Activated naive CD4-positive, alpha-beta T cell treated with Interleukin-2 at 50 U/mL for 16 hours (primary cell): ENCODE data around the gene DARS1.

ENCODE experiments used
- DNase-seq: peaks from one replicate; pipeline ENCODE4 v3.0.0-alpha.2; 2020

Gene DARS1

DNA sequence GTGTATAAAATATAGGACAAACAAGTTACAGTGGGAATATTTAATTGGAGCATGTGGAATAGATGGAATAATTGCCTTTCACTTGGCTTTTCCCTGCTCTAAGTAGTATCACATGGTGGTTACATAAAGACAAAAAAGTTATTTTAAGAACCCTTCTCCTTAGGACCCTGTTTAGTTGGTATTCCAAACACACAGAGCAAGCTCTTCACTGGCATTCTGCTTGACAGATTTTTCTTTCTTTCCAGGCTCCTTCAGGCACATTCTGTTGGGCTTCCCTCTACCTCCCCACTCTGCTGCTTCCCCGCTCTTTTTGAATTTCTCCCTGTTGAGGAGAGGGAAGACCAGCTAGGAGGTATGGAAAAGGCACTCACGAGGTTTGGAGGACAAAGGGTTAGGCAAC, 29.0 kb upstream of the DARS1 start:
- DNase-seq: no peak

GRCh38 chr2:136013955-136014354, 28.5 kb upstream of the DARS1 start:
- DNase-seq: no peak

DNA sequence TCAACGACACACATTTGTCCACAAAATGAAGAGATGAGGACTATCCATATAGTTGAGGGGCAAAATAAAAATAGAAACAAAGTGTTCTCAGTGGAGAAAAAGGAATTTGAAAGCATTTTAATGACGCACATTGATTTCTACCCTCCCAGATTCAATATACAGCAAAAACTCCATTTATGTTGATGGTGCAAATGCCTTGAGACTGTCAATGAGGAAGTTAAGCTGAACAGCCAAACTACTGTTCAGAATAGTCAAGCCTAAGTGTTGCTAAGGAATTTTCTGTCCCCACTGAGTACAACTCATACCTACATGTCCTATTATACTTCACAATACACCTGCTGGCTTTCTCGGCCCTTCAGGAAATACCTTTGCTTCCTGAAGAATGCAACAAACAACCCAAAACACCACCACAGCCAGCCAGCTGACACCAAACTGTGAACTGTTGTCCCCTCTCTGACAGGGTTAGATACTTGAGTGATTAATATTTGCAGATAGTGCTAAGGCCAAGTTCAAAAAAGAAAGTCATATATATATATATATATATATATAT, 27.8 kb upstream of the DARS1 start:
- DNase-seq: no peak

- DNase-seq: no peak
These were observed 26.9 kb upstream of the DARS1 start for GRCh38 chr2:136012315-136012714.

DNA sequence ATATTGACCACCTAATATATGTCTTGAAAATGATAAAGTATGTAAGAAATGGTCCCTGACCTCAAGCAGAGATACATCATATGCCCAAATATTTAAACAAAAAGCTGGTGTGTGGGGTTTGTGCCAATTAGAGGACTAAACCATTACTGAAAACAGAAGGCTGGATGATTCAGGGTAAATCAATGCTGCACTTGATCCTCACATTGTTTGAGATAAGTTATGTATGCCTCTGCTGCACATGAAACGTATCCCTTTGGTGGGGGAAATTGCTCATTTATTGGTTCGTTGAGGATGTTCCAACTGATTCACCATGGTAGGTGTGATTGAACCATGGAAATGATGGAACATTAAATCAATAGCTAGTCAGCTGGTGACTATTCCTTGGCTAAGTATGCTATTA, 24.7 kb upstream of the DARS1 start:
- DNase-seq: no peak

- peak; percentile 65 for DNase-seq
These were observed 22.9 kb upstream of the DARS1 start for GRCh38 chr2:136008205-136008865.

GRCh38 chr2:136006658-136007057, 21.2 kb upstream of the DARS1 start:
- DNase-seq: no peak

DNA sequence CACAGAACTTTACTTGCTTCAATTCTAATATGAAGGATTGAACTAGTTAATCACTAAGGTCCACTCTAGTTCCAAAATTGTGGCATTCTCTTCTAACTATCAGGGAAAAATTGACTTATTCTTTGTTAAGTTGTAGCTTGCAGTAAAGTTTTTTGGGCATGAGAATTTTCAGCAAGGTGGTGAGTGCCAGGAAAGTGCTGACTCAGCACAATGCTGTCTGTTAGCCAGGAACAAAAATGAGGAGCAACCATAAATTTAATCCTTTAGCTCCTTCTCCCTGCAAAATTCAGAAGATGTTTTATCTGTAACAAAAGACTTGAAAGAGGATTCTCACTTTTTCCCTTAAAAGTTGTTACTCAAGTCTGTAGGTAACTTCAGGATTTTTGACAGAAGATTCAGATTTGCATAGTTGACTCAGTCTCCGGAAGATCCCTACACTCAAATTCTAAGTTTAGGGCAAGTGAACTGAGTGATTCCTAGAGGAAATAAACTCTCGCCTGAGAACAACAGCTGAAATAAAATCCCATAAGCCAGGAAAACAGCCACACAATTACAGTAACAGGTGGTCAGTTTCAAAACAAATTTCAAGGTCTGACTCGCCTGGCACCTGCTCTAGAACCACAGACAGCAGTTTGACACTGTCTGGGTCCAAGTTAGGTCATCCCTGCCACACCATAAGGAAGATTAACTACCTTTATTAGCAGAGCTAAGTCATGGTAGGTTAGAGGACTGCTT, 20.2 kb upstream of the DARS1 start:
- DNase-seq: no peak

GRCh38 chr2:136004965-136005364, 19.5 kb upstream of the DARS1 start:
- DNase-seq: no peak

GRCh38 chr2:136001131-136001530, 15.7 kb upstream of the DARS1 start:
- DNase-seq: no peak

DNA sequence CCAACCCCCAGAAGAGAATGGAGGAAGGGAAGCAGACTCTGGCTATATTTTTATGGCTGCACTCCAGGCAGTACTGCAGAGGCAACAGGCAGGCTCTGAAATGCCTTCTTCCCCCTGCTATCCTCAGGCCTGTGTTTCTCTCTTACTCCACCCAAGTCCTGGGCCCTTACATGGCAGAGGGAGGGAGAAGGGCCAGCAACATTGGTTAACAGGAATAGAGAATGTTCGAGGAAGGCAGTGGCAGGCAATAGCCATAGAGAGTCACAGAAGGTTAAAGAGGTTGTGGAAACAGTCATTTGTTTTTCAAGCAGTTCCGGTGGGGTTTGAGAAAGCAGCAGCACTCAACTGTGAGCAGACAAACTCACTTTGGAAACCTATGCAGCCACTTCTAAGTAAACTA, 15.1 kb upstream of the DARS1 start:
- no peak for DNase-seq

DNA sequence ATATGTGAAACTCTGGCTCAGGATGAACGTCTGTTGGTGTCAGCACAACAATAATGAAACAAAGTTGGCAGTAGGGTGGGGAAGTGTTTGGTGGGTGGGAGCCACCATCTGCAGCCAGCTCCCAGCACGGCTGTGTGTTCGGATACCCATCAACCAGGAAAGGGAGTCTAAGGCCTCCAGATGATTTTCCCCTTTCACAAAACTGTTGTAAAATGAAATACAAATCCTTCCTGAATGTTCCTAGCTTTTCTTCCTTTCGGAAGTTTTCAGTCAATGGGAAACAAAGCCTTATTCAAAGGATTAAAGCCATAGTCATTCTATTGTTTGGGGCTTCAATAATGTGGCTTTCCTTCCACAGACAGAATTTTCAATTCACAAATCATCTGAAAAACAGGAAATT, 14.5 kb upstream of the DARS1 start:
- DNase-seq: no peak

DNA sequence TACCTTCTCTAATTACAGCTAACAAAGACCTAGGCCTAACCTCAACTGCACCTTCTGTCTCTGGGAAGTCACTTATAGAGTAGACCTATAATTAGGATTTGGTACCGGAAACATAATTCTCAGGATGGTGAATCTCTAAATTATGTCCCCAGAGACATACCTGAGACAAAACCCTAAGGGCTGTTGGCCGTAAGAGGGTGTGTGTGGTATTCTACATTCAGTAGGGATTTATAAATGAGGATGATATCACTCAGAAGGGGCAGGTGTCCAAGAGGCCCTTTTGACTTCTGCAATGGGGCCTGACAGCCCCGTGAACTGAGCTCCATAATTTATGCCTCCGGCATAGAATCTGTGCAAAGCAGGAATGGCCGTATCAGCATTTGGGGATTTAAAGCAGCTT, 13.5 kb upstream of the DARS1 start:
- DNase-seq: no peak

GRCh38 chr2:135997380-135997779, 12.0 kb upstream of the DARS1 start:
- DNase-seq: no peak

DNA sequence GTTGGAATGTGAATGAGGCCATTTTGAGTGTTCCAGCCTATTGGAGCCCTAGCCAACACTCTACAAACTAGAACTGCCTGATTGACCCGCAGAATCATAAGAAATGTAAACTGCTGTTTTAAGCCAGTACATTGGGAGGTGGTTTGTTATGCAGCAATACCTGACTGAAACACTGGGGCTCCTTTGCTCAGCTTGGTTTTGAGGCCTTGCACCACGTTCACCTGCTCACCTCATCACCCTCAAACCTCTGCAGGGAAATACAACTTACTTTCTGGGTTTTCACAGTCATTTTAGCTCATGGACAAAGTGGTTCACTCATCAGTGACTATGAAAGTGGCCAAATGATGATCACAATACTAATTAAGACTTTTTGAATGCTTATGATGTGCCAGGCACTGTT, 10.9 kb upstream of the DARS1 start:
- no peak for DNase-seq

DNA sequence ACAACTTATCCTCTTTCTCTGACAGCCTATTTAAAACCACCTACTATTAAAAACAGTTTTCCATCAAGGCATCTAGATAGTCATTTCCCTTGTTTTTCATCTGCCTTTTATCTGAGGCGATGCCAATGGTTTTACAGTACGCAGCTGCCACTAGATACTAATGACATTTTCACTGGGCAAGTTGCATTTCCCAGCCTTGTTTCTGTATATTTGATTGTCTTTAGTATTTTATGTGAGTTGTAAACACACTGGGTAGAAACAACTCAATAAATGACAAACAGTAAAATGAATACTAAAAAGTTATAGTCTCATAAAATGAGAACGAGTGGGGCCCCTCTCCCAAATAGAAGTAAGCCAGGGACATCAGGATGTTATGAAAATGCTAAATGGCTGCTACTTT, 8.9 kb upstream of the DARS1 start:
- DNase-seq: no peak

GRCh38 chr2:135993421-135993820, 8.0 kb upstream of the DARS1 start:
- DNase-seq: no peak

- DNase-seq: no peak
These were observed 6.4 kb upstream of the DARS1 start for GRCh38 chr2:135991861-135992260.

DNA sequence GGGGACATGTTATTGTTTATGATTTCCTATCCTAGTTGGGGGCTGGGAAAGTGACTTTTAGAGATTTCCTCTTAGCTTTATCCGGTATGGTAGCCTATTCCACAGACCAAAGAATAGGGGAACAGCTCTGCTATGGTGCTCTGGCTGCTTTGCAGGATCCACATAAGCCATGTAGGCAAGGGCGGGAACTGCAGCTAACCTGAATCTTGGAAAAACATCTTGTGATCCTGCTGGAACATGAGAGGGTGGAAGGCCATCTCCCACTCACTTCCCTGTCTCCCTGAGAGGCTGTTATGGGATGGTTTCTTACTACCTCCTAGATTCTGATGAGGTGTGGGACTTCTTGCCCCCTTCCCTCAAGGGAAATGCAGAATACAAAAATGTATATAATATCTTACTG, 2.0 kb upstream of the DARS1 start:
- DNase-seq: no peak

DNA sequence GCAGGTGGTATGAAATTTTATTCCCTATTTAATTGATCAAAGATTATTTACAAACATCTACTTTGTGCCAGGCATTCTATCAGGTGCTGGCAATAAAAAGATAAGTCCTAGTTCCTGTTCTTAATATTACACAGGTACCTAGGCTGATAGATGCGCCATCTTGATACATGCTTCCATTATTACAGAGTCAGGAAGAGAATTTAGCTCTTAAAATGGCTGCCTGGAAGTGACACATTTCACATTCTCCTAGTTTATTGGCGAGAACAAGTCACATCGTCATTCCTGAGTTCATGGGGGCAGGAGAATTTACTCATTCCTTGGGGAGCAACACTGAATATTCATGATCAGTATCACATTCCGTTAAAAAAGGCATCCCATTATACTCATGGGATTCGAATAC, 1.1 kb upstream of the DARS1 start:
- no peak for DNase-seq

GRCh38 chr2:135985826-135986393, 484 bp upstream of the DARS1 start:
- peak; percentile 78 for DNase-seq

DNA sequence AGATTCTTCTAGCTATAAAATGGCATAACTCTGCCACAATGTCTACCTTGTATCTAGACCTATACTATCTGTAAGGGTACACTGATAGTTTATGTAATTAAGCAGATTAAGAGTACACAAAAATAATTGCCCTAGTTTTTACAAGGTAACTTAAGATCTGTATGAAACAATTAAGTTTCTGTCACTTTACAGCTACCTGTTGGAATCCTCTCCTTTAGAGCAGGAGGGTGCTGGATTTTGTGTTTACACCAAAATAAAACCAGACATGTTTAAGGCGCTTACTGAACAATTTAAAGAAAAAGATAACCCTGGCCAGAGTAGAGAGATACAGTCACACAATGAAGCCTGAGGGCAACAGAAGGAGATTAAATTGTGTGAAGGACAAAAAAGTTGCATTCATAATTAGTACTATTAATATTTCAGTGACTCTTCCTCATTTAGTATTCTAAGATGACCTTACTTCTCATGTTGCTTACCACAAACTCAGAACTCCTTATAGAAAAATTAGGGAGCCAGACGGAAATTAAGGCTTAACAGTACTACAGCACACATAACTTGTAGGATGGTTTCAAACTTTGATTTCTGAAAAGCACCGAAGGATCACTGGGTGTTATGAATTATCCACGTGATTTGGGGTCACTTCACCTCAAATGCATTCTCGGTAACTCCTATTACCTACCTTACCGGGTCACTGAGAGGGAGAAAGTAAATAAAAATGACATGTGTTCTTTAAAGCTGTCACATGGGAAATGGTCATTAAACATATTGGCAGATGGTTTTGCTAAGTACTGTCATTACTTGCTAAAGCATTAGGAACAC, 1.0 kb downstream of the DARS1 start:
- no peak for DNase-seq

GRCh38 chr2:135980434-135981079, 4.9 kb downstream of the DARS1 start:
- DNase-seq: no peak
